Calu3 (cell line): ENCODE results near the gene MMP15. TPM values are rescaled to one million over a fixed set of nuclear protein-coding genes. Genes with fewer than 3 reads are reported as not detected.

Experiments
- BruUV-seq: library from RNA; stranded (reverse); fragments of 400-500 nt; replicated peaks from 2 replicates; lab custom pipeline; 2021; lab: Mats Ljungman, UMichigan
- CTCF ChIA-PET: fragments of 300-600 bp; sonication (Branson Sonifier 250); formaldehyde crosslinking; loops from one replicate; lab custom pipeline; 2022; ENCODE audit warnings: antibody characterized with exemption; lab: Charles Lee
- DNase-seq: peaks from one replicate; pipeline ENCODE4 v3.0.0; 2022
- H3K27ac Mint-ChIP-seq: one replicate; pipeline ENCODE4 v1.8.0; 2022; ENCODE audit warnings: mixed read lengths; ENCODE audit not compliant: unreplicated experiment
- H3K27me3 Mint-ChIP-seq: one replicate; pipeline ENCODE4 v1.8.0; 2022; ENCODE audit warnings: mixed read lengths; ENCODE audit not compliant: unreplicated experiment
- H3K36me3 Mint-ChIP-seq: one replicate; pipeline ENCODE4 v1.8.0; 2022; ENCODE audit warnings: mild to moderate bottlenecking, moderate library complexity, mixed read lengths; ENCODE audit not compliant: insufficient read depth, unreplicated experiment
- H3K4me1 Mint-ChIP-seq: one replicate; pipeline ENCODE4 v1.8.0; 2022; ENCODE audit warnings: mild to moderate bottlenecking, low read depth, mixed read lengths; ENCODE audit not compliant: unreplicated experiment
- H3K4me3 Mint-ChIP-seq: one replicate; pipeline ENCODE4 v1.8.0; 2022; ENCODE audit warnings: mild to moderate bottlenecking, low read depth, moderate library complexity, mixed read lengths; ENCODE audit not compliant: unreplicated experiment
- H3K9me3 Mint-ChIP-seq: one replicate; pipeline ENCODE4 v1.8.0; 2022; ENCODE audit warnings: low read depth, mixed read lengths; ENCODE audit not compliant: unreplicated experiment
- CTCF ChIP-seq: fragments of 200-600 bp; IDR thresholded peaks from one replicate; pipeline ENCODE4 v1.8.0; 2022; ENCODE audit warnings: antibody characterized with exemption; ENCODE audit not compliant: unreplicated experiment
- intact Hi-C: fragments of 100-400 bp; cut with micrococcal nuclease; formaldehyde crosslinking; loops from one replicate; pipeline ENCODE4 v1.10.0; 2022; ENCODE audit not compliant: unreplicated experiment
- total RNA-seq: library from RNA; stranded (reverse); gene quantifications from 2 replicates; pipeline ENCODE4 v1.2.3, GENCODE V29; 2022

The MMP15 gene
- total RNA-seq, 1 experiment from 2014 or later, result 81.4 TPM

GRCh38 chr16:57985204-57986181 lies 40.1 kb upstream of the MMP15 start:
- intact Hi-C loops, result no loop called here
- H3K27ac Mint-ChIP-seq, result no peak overlapping the region

GRCh38 chr16:57986196-57986595 lies 39.4 kb upstream of the MMP15 start:
- intact Hi-C loops, result no loop called here

More at GRCh38 chr16:57985204-57986181, 40.1 kb upstream of the MMP15 start:
- TF ChIP-seq CTCF, result no peak
- CTCF ChIA-PET, result no interaction called here
- no peaks in the 10 kb centered on the region for H3K36me3 Mint-ChIP-seq
- BruUV-seq, result no TSS peak
- DNase-seq, result no peak
- no peak overlapping the region for H3K4me3 Mint-ChIP-seq
- peaks cover 17% of the 10 kb centered on the region for H3K27me3 Mint-ChIP-seq
- no peaks in the 10 kb centered on the region for H3K9me3 Mint-ChIP-seq
- H3K4me1 Mint-ChIP-seq, result no peaks in the 10 kb centered on the region

GRCh38 chr16:57987441-57988177 lies 37.9 kb upstream of the MMP15 start:
- H3K27ac Mint-ChIP-seq, result no peak overlapping the region
- H3K4me3 Mint-ChIP-seq, result no peak overlapping the region

More at GRCh38 chr16:57986196-57986595, 39.4 kb upstream of the MMP15 start:
- H3K4me1 Mint-ChIP-seq, result no peaks in the 10 kb centered on the region
- H3K36me3 Mint-ChIP-seq, result no peaks in the 10 kb centered on the region
- TF ChIP-seq CTCF, result no peak
- H3K27ac Mint-ChIP-seq, result no peak overlapping the region
- CTCF ChIA-PET, result no interaction called here
- no peak for DNase-seq
- H3K27me3 Mint-ChIP-seq, result peaks cover 17% of the 10 kb centered on the region
- no TSS peak for BruUV-seq
- H3K4me3 Mint-ChIP-seq, result no peak overlapping the region
- no peaks in the 10 kb centered on the region for H3K9me3 Mint-ChIP-seq

More at GRCh38 chr16:57987441-57988177, 37.9 kb upstream of the MMP15 start:
- CTCF ChIA-PET, result no interaction called here
- no peaks in the 10 kb centered on the region for H3K9me3 Mint-ChIP-seq
- peaks cover 5% of the 10 kb centered on the region for H3K4me1 Mint-ChIP-seq
- DNase-seq, result no peak
- peaks cover 17% of the 10 kb centered on the region for H3K27me3 Mint-ChIP-seq
- intact Hi-C loops, result no loop called here
- TF ChIP-seq CTCF, result no peak
- no TSS peak for BruUV-seq
- peaks cover 6% of the 10 kb centered on the region for H3K36me3 Mint-ChIP-seq
